Suppressor macrophage (primary cell): ENCODE data around the gene ZBTB38.

ENCODE experiments used
- DNase-seq, 4 experiments: peaks; one replicate each; pipeline ENCODE4 v3.0.0-alpha.2; 2020 to 2022

ZBTB38 gene

DNA sequence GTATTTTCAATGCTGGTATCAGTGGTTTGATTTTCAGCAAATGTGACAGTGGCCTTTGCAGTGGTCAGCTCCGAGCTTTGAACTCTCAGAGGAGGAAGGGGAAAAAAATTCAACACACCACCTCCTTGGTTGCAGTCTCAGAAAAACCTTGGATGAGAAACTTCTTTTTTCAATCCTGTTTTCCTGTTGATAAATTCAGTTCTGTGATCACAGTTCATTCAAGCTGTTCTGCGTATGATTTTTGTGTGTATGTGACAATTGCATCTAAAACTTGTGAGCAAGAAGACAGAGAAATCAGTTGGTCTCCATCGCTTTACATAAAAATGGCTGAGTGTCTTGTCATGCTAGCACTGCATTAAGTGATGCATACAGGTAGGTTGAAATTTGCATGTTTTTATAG lies 19.2 kb downstream of the ZBTB38 start:
- no peak for DNase-seq

DNA sequence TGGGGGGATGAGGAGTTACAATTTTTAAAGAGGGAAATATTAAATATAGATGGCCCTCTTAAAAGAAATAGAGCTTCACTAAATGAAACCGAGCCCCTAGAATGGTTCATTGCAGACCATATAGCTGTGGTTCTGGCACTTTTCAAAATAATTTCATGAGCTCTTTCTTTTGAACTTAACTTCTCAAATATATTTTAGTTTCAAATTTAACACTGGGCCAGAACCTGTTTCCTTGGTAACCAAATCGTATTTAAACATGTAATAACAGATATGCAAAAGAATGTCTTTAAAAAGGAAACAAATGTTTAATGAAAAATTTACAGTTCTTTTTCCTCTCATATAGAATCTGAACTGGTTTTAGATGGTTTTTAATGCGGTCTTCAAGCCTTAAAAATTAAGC lies 20.1 kb downstream of the ZBTB38 start:
- DNase-seq = no peak

DNA sequence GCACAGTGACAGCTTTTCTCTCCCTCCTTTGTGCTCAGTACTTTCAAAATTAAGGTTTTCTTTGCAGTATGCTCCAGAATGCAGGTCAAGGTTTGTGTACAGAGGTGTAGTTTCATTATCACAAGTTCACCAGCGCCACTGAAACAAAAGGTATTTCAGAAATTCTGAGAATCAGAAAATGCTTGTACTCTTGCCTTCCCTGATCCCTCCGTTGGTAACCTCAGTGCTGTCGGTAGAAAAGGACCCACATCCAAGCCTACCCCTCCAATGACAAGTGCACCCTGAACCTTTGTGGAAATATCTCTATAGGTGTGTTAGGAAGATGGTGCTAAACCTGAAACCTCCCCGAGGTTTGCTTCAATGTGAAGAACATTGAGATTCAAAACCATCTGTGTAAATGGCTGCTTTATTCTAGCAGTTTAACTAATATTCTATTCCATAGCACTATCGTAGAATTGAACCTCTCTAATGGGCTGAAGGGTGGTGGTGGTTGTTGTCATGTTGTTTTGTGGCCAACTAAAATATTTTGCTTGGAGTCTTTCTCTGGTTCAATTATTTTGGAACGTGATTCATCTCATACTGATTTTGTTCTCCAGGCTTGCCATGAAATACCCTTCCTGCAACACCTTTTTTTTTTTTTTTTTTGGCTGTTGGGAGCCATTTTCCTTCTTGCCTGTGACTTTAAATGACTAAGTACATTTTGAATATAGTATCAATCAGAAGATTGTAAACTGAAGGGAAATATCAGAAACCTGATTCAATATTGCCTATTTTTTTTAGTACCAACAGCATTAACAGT lies 20.7 kb downstream of the ZBTB38 start:
- DNase-seq = no peak

- no peak for DNase-seq
Measured at GRCh38 chr3:141389703-141390102, 21.4 kb downstream of the ZBTB38 start.

DNA sequence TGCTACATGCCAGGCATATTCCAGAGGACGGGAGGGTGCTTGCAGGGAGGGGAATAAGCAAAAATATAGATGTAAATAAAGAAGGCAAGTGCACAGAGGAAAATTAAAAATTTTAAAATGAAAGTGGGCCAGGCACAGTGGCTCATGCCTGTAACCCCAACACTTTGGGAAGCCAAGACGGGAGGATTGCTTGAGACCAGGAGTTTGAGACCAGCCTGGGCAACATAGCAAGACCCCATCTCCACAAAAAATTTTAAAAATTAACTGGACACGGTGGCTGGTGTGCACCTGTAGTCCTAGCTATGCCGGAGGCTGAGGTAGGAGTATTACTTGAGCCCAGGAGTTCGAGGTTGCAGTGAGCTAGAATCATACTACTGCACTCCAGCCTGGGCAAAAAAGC lies 22.4 kb downstream of the ZBTB38 start:
- no peak for DNase-seq

- no peak for DNase-seq
Measured at GRCh38 chr3:141391298-141391990, 23.1 kb downstream of the ZBTB38 start.

GRCh38 chr3:141391991-141392316 lies 23.6 kb downstream of the ZBTB38 start:
- DNase-seq = no peak

DNA sequence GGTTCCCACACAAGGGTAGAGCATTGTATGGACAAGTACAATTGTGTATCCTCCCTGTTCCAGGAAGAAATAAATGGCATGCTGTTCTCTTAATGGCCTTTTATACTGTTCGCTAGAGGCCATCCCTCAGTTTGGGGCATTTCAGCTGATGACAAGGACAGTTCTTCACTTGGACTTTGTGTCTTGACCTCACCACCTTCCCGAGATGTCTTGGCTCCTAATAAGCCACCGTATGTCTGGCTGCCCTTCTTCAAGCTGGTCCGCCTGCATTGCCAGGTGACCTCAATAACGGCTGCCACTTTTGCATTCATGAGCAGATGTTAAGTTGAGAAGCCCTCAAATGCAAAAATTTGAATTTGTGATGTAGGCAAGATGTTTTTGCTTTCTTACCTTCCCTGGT lies 24.1 kb downstream of the ZBTB38 start:
- no peak for DNase-seq

DNA sequence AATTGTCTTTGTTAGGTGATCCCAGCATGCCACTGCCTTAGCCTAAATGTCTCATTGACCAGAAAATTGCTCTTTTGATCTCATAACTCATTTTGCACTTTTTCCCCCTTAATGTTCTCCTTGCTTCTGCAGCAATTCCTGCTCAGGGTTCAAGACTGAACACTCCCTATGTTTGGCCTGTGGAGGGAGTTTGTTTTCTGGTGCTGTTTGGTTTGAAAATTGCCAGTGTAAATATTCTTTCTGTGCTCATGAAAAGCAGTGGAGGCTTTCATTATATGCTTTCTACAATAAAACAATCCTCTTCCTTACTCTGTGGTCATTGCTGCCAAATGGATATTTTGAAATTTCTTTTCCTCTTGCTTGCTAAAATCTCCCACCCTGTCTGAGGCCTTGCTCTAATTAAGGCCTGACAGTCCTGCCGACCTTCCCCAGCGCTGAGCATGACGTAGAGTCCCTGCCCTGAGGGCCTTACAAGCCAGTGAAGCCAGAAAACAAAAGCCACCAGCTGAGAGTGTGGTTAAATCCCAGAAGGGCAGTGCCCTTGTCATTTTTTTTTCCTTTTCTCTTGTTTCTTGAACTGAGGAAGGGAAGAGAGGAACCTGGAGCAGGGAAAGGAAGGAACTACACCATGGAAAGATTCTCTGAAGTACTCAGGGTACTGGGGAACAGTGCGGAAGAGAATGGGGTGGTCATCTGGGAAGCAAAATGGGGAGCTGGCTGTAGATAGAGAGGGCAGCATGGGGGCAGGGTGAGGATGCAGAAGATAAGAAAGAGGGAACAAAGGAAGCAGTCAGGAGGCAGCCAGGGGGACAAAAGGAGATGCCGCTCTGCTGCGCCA lies 24.8 kb downstream of the ZBTB38 start:
- no peak for DNase-seq

GRCh38 chr3:141393735-141394076 lies 25.4 kb downstream of the ZBTB38 start:
- no peak for DNase-seq

DNA sequence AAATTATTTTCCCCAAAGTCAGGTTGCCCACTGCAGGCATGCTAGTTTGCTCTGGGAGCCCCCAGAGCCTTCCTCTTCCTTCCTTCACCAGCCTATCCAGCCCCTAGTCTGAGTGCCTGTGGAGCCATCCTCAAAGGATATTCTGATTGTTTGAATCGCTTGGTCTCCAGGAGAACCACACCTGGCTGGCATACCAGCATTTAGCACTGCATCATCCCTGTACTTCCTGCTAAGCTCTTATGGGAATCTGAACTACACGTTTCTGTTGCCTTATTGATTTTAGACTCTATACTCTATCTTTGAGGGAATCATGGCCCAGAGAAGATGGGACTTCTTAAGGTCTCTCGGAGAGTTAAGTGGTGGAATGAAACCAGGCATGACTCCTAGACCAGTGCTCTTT lies 26.3 kb downstream of the ZBTB38 start:
- no peak for DNase-seq

DNA sequence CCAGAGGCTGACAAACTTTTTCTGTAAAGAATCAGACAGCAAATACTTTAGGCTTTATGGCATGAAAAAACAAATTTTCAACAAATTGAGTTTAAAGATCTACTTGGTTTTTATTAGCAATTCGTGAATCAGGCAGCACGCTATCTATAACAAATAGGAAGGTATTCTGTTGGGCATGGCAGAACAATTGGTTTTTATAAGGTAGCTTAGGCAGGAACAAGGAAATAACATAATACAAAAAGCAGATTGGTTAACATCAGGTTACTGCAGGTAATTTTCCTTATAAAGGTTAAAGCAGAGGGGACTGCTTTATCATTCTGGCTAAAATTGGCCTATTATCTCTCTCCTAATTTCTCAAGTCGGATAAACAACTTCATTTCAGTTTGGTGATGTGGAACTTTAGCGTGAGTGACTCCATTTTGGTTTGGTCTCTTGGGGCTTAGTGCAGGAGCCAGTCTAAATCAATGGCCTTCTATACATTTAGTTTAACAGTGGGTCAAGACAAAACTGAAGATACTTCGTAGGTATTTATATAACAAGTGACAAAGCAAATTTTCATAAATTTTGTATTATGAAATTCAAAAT lies 26.8 kb downstream of the ZBTB38 start:
- DNase-seq = no peak

DNA sequence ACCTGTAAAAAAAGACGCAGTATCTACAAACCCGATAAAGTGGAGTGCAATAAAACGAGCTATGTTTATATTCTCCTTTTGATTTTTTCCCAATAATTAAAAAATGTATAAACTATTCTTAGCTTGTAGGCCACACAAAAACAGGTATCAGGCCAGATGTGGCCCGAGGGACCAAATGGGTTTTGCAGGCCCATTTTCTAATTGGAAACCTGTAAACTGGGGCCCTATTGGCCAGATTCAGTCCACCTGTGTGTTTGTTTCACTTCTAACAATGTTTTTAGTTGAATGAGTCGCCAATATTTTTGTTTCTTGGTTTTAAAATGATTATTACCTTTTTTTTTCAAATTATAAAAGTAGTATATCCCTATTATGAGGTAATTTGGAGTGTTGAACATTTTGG lies 29.7 kb downstream of the ZBTB38 start:
- DNase-seq = no peak

DNA sequence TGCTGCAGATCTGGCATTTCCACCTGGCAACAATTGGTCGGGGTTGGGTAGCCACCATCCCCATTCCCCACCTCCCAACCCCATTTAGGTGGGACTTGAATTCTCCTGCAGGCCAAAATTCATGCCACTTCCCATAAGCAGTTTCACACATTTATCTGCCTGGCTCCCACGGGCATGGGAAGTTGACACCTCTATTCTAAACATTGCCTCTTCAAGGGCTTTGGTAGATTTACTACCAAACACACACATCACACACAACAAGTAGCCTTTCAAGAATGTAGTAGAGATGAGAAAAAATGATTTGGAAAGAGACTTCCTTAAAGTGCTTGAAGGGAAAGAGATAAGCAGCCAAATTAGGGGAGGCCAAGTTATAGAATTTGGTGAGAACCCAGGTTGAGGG lies 30.9 kb downstream of the ZBTB38 start:
- DNase-seq = no peak

- DNase-seq = peak in 3 of 4 experiments; percentile 15 to 68 (median 59)
Measured at GRCh38 chr3:141400073-141400971, 32.0 kb downstream of the ZBTB38 start.

- DNase-seq = no peak
Measured at GRCh38 chr3:141401095-141401494, 32.8 kb downstream of the ZBTB38 start.

DNA sequence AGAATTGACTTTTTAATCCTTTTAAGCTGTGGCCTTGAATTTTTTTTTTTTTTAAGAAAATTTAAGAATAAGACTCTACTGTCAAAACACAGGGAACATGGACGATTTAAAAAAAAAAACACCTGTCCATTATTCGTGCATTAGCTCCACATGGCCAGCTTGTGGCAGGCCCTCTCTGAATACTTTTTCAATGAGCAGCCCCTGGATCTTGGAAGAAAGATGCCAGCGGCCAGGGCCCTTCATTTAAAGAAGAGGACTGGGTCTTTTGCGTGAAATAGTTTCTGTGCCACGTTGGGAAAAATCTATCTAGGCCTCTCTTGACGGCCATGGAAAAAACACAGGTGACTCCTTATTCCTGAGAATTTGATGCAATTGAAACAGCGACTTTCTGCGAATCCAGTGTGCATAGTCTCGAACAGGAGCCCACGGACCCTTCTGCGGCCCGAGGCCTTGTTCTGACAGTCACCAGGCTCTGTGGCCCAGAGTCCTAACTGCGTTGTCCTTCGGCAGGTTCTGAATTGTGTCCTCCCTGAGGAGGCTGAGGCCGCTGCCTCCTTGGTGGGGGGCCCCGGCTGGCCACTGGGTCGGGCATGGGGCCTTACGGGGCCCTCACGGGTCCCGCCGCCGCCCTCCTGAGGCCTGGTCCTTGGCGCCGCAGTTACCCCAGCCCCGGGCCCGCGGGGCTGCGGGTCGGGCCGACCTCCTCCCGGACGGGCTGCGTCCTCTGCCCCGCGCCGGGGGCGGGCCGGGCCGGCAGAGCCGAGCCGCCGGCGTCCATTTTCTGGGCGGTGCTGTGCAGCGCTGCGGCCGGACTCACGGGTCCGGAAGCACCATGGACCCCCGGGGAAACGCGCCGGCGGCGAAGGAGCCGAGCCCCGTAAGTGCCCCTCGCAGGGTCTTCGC lies 33.5 kb downstream of the ZBTB38 start:
- peak; percentile 68 to 88 (median 79) for DNase-seq

- peak; percentile 37 to 73 (median 58) for DNase-seq
Measured at GRCh38 chr3:141402476-141403171, 34.3 kb downstream of the ZBTB38 start.

DNA sequence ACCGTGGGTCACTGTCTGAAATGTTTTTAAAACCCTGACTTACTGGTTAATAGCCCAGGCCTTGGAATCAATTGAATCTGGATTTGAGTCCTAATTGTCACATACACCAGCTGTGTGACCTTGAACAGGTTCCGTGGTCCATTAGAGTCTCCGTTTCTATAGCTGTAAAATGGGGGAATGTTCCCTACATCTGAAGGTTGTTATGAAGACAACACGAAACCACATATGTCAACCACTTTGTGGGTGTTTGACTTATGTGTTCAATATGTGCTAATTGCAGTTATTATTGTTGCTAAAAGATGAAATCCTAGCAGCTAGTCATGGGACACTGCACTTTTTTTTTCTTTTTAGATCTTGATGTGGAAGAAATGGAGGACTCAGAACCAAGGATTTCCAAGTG lies 35.3 kb downstream of the ZBTB38 start:
- DNase-seq = no peak

- DNase-seq = no peak
Measured at GRCh38 chr3:141405025-141405424, 36.7 kb downstream of the ZBTB38 start.
